ENCODE measurements around the gene COL23A1.
A peak's percentile ranks its signal among the peaks of the same experiment; 100 is the strongest.

The COL23A1 gene

DNA sequence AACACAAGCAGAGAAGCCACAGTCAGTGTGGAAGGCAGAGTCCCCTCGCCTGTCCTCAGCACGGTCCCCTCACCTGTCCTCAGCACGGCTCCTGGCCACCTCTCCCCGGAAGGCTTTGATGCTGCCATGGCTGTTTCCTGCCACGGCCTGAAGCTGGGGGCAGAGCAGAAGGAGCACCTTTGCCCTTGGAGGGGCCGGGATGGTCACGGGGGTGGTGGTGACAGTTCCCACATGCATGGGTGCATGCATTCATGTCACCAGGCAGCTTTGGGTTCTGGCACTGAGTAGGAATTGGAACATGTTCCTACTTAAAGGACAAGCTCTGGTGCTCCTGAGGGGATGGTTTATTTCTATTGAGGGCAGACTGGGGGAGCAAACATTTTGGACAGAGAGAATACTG is 299.8 kb downstream of the COL23A1 start:
- DNase-seq (ENCODE audit: low read depth), result no peak
- no peak overlapping the region for H3K4me3 ChIP-seq (ENCODE audit: low read depth, low read length)

DNA sequence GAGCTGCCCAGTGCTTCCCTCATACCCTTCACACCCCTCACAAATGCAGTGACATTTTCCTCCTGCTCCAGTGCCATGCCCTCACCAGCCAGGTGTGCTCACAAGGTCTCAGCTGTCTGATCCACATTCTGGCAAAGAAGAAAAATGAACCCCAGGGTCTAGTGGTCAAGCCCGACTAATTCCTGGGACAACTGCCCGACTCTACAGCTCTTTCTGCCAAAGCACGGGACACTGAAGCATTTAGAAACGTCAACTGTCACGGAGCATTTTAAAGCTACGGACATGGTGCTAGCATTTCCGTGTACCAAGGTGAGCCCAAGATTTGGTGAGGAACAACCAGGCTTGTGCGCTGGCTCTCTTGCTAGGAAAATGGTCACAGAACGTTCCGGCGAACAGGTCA is 300.8 kb downstream of the COL23A1 start:
- no peak for DNase-seq (ENCODE audit: low read depth)
- no peak overlapping the region for H3K4me3 ChIP-seq (ENCODE audit: low read depth, low read length)

GRCh38 chr5:178288401-178289368 is 301.5 kb downstream of the COL23A1 start:
- H3K4me3 ChIP-seq (ENCODE audit: low read depth, low read length), result no peak overlapping the region
- no peak for DNase-seq (ENCODE audit: low read depth)

DNA sequence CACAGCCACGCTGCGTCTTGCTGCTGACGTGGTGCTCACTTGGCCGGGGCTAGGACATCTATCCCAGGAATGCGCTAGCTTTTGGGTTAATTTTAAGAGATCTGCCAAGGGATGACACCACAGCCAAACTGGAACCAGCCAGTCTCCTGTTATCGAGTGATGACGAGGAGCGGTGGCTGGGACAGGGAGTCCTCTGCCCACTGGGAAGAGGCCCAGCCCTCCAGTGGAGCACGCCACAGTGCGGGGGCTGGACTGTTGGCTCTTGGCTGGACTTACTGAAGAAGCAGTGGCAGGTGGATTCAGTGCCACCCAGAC is 302.4 kb downstream of the COL23A1 start:
- no peak overlapping the region for H3K4me3 ChIP-seq (ENCODE audit: low read depth, low read length)
- DNase-seq (ENCODE audit: low read depth), result no peak

- DNase-seq (ENCODE audit: low read depth), result no peak
- H3K4me3 ChIP-seq (ENCODE audit: low read depth, low read length), result no peak overlapping the region
These were observed 303.0 kb downstream of the COL23A1 start for GRCh38 chr5:178287091-178287790.

- no peak overlapping the region for H3K4me3 ChIP-seq (ENCODE audit: low read depth, low read length)
- DNase-seq (ENCODE audit: low read depth), result no peak
These were observed 303.7 kb downstream of the COL23A1 start for GRCh38 chr5:178286226-178287090.

DNA sequence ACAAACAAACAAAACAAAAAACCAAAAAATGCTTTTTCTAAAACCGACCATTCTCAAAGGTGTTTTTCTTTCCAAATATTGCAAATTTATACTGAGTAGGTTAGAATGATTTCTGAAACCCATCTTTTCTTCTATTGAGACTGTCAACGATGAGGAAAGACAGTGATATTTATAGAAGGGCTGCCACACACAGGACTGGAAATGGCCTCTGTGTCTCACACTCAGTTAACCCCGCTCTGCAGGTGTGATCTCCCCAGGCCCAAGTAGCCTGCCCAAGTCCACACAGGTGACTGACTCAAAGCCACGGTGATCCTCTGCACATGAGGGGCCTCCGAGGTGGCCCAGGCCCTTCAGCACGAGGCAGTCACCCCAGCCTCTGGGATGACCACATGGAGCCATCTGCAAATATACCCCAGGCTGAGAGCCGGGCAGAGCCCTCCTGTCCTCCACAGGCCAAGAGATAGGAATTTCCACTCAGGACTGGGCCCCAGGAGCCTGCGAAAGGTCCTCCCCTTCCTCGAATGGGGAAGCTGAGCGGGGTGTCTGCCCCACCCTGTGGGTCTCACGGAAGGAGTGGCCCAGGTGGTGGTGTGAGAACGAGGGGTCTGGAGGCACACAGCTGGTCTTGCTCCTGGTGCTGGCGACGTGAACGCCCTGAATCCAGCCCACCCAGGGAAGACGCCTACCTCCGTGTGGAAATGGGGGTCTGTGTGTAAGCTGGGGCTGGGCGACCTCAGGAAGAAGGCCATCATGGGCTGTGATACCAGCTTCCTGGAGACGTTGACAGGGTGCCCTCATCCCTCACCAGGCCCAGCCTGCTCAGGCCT is 304.6 kb downstream of the COL23A1 start:
- no peak overlapping the region for H3K4me3 ChIP-seq (ENCODE audit: low read depth, low read length)
- no peak for DNase-seq (ENCODE audit: low read depth)

DNA sequence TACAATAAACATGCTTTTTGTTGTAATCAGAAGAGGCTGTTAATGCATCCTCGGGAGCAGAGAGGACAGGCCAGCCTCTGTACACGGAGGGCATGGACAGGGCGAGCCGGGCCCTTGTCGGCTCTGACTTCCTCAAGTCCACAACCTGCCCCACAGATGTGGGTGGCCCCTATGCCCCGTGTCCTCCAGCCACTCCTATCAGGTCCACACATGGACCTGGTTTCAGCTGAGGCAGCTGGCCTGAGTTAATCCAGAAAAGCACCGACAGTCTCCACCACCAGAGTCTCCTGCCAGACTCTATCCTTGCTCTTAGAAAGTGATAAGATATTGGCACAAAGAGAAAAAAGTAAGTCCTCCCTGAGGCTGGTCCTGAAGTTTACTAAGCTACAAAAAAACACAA is 305.2 kb downstream of the COL23A1 start:
- DNase-seq (ENCODE audit: low read depth), result no peak
- no peak overlapping the region for H3K4me3 ChIP-seq (ENCODE audit: low read depth, low read length)

- H3K4me3 ChIP-seq (ENCODE audit: low read depth, low read length), result no peak overlapping the region
- DNase-seq (ENCODE audit: low read depth), result no peak
These were observed 306.0 kb downstream of the COL23A1 start for GRCh38 chr5:178284093-178284675.

GRCh38 chr5:178283520-178283919 is 306.7 kb downstream of the COL23A1 start:
- H3K4me3 ChIP-seq (ENCODE audit: low read depth, low read length), result no peak overlapping the region
- no peak for DNase-seq (ENCODE audit: low read depth)

DNA sequence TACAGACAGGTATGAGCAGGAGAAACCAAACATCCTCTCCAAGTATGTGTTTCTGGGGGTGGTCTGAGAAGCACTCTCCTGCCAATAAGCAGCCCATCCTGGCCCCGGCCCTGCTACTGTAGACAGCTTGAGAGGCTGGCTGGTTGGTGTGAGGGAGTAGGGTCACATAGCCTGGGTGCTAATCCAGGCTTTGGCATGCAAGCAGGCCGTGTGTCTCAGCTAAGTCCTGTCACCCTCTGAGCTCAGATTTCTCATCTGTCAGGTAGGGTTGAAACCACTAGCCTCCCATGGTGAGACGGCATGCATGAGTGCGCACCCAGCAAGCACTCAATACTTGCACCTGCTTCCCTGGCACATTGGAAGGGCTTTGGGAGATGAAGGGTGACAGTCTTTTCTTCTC is 307.8 kb downstream of the COL23A1 start:
- no peak for DNase-seq (ENCODE audit: low read depth)
- H3K4me3 ChIP-seq (ENCODE audit: low read depth, low read length), result no peak overlapping the region

GRCh38 chr5:178281331-178281730 is 308.9 kb downstream of the COL23A1 start:
- no peak for DNase-seq (ENCODE audit: low read depth)
- no peak overlapping the region for H3K4me3 ChIP-seq (ENCODE audit: low read depth, low read length)

- no peak overlapping the region for H3K4me3 ChIP-seq (ENCODE audit: low read depth, low read length)
- DNase-seq (ENCODE audit: low read depth), result no peak
These were observed 309.6 kb downstream of the COL23A1 start for GRCh38 chr5:178280631-178281030.

DNA sequence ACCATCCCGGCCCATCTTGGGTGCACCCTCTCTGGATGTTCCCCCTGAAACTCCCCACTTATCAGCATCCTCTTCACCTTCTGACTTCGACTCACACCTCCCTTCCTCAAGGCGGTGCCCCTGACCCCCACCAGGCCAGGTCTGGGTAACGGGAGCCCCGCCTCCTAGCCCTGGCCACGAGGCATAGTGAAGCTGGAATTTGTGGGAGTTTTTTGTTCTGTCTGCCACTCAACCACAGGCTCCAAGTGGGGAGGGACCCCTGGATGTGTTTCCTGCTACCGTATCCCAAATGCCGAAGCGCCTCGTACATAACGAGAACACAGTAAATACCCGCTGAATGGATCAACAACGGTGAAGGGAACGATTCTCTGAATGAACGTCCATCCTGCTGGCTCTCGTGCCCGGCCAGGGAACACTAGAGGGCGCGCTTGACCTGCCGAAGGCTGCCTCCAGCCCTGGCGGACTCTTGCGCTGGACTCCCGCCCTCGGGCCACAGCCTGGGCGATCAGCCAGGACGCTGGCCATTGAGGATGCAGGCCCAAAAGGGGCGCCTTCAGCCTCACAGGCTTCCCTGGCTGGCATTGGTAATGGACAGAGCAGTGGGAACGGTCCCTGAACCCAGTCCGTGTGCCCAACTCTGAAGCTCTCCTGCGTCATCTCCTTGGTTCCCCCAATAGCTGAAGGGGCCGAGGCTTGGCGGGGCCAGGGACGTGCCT is 310.3 kb downstream of the COL23A1 start:
- H3K4me3 ChIP-seq (ENCODE audit: low read depth, low read length), result no peak overlapping the region
- peak; percentile 18 for DNase-seq (ENCODE audit: low read depth)

- DNase-seq (ENCODE audit: low read depth), result no peak
- no peak overlapping the region for H3K4me3 ChIP-seq (ENCODE audit: low read depth, low read length)
These were observed 311.0 kb downstream of the COL23A1 start for GRCh38 chr5:178279026-178279722.

GRCh38 chr5:178278358-178279023 is 311.7 kb downstream of the COL23A1 start:
- DNase-seq (ENCODE audit: low read depth), result no peak
- no peak overlapping the region for H3K4me3 ChIP-seq (ENCODE audit: low read depth, low read length)

- no peak overlapping the region for H3K4me3 ChIP-seq (ENCODE audit: low read depth, low read length)
These were observed 312.3 kb downstream of the COL23A1 start for GRCh38 chr5:178277866-178278265.

More at GRCh38 chr5:178277866-178278265, 312.3 kb downstream of the COL23A1 start:
- DNase-seq (ENCODE audit: low read depth), result no peak
